PC-3 (cell line): ENCODE data around the gene NUCB1. TPM values are rescaled to one million over a fixed set of nuclear protein-coding genes. Genes with fewer than 3 reads are reported as not detected.
"Not testable (repeated sequence)": the region's sequence is repeated elsewhere in the genome, so short reads cannot be mapped to it uniquely, and the experiment has no call there.

Source experiments
- ATAC-seq: fragments of 200-7000 bp; cut with Tn5 transposase; 2 replicates; pipeline ENCODE4 v1.9.1; 2020; ENCODE audit warnings: mild to moderate bottlenecking, moderate library complexity
- BruUV-seq: library from RNA; stranded (reverse); fragments of 400-500 nt; replicated peaks from 2 replicates; lab custom pipeline; 2021; lab: Mats Ljungman, UMichigan
- CTCF ChIA-PET: fragments of 300-600 bp; sonication (Branson Sonifier 250); formaldehyde crosslinking; loops from one replicate; lab custom pipeline; 2022; ENCODE audit warnings: antibody characterized with exemption; lab: Charles Lee
- POLR2A ChIA-PET: fragments of 300-600 bp; sonication (Branson Sonifier 250); formaldehyde crosslinking; loops from one replicate; lab custom pipeline; 2022; ENCODE audit warnings: antibody characterized with exemption; ENCODE audit not compliant: unreplicated experiment; lab: Charles Lee
- DNase-seq: peaks from one replicate; pipeline ENCODE4 v3.0.0-alpha.2; 2015
- H2AFZ ChIP-seq: fragments of 300-600 bp; sonication (generic); 2 replicates; pipeline ENCODE4 v1.6.0; 2016; ENCODE audit warnings: antibody characterized with exemption, low read length
- H3F3A ChIP-seq: fragments of 300-600 bp; sonication (generic); one replicate; pipeline ENCODE4 v1.6.0; 2017; ENCODE audit warnings: antibody characterized with exemption, low read length, control low read depth, mild to moderate bottlenecking; ENCODE audit not compliant: unreplicated experiment
- H3K27ac ChIP-seq: fragments of 300-600 bp; sonication (generic); 2 replicates; pipeline ENCODE4 v1.5.1; 2016; ENCODE audit warnings: mild to moderate bottlenecking, low read length
- H3K27me3 ChIP-seq: fragments of 300-600 bp; sonication (generic); 2 replicates; pipeline ENCODE4 v1.6.1; 2016; ENCODE audit warnings: low read length, mixed read lengths
- H3K36me3 ChIP-seq: fragments of 300-600 bp; sonication (generic); 2 replicates; pipeline ENCODE4 v1.6.1; 2016; ENCODE audit warnings: low read depth, mixed run types, low read length, mixed read lengths
- H3K4me1 ChIP-seq: fragments of 300-600 bp; sonication (generic); 2 replicates; pipeline ENCODE4 v1.5.1; 2016; ENCODE audit warnings: low read length; ENCODE audit not compliant: insufficient read depth
- H3K4me2 ChIP-seq: fragments of 300-600 bp; sonication (generic); 2 replicates; pipeline ENCODE4 v1.6.0; 2016; ENCODE audit warnings: low read length
- H3K4me3 ChIP-seq: fragments of 300-600 bp; sonication (generic); 2 replicates; pipeline ENCODE4 v1.5.1; 2016; ENCODE audit warnings: mild to moderate bottlenecking, low read length, mixed read lengths
- H3K79me2 ChIP-seq: fragments of 300-600 bp; sonication (generic); 2 replicates; pipeline ENCODE4 v1.6.1; 2017; ENCODE audit warnings: low read length, mixed read lengths
- H3K9ac ChIP-seq: fragments of 300-600 bp; sonication (generic); 2 replicates; pipeline ENCODE4 v1.6.0; 2016; ENCODE audit warnings: mild to moderate bottlenecking, low read length
- H3K9me2 ChIP-seq: fragments of 300-600 bp; sonication (generic); replicated peaks from 2 replicates; pipeline ENCODE4 v1.6.1; 2016; ENCODE audit warnings: mixed run types, low read length, mixed read lengths
- H3K9me3 ChIP-seq: fragments of 300-600 bp; sonication (generic); 2 replicates; pipeline ENCODE4 v1.6.1; 2016; ENCODE audit warnings: low read length, mixed read lengths
- H4K20me1 ChIP-seq: fragments of 300-600 bp; sonication (generic); 2 replicates; pipeline ENCODE4 v1.6.1; 2016; ENCODE audit warnings: low read length, mixed read lengths
- EZH2 ChIP-seq: fragments of 300-600 bp; sonication (generic); IDR thresholded peaks from one replicate; pipeline ENCODE4 v1.6.1; 2017; ENCODE audit warnings: antibody characterized with exemption, mild to moderate bottlenecking, low read length; ENCODE audit not compliant: unreplicated experiment
- EZH2phosphoT487 ChIP-seq: fragments of 300-600 bp; sonication (generic); IDR thresholded peaks from 2 replicates; pipeline ENCODE4 v1.6.1; 2018; ENCODE audit warnings: mild to moderate bottlenecking, antibody characterized with exemption, low read length, borderline replicate concordance
- intact Hi-C: fragments of 100-400 bp; cut with micrococcal nuclease; formaldehyde crosslinking; loops from 2 replicates; pipeline ENCODE4 v1.9.0; 2023
- total RNA-seq: library from RNA; depleted of rRNA; stranded (reverse); fragments of >200 nt; gene quantifications from 2 replicates; pipeline ENCODE4 v1.2.3, GENCODE V29; 2014
- TF ChIP-seq, protein P1 (sequence below): fragments of 300-600 bp; sonication (generic); conservative IDR thresholded peaks from 2 replicates; pipeline ENCODE4 v1.5.1; 2017; ENCODE audit warnings: antibody characterized with exemption, low read depth, mild to moderate bottlenecking, low read length

Gene NUCB1
- total RNA-seq, 1 experiment from 2014 or later: 137 TPM

DNA sequence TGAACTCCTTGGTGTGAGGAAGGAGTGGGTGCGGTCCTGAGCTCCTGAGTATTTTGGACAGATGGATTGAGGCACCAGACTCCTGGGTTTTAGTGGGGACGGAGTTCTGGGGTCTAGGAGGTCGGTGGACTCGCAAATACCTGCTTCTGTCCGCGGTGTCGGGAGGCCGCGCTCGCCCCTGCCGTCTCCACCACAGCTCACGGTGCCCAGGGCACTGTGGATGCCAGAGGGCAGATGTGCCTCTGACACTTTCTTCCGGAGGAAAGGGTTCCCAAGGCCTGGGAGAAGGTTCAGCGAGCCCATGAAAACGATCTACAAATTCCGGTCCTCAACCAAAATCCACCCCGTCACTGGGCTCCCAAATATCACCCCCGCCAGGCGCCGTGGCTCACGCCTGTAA, 4.9 kb upstream of the NUCB1 start:
- DNase-seq (no peak), ATAC-seq (no peak)
- intact Hi-C loops: no loop called here
- TF ChIP-seq EZH2phosphoT487: no peak
- TF ChIP-seq, protein P1, sequence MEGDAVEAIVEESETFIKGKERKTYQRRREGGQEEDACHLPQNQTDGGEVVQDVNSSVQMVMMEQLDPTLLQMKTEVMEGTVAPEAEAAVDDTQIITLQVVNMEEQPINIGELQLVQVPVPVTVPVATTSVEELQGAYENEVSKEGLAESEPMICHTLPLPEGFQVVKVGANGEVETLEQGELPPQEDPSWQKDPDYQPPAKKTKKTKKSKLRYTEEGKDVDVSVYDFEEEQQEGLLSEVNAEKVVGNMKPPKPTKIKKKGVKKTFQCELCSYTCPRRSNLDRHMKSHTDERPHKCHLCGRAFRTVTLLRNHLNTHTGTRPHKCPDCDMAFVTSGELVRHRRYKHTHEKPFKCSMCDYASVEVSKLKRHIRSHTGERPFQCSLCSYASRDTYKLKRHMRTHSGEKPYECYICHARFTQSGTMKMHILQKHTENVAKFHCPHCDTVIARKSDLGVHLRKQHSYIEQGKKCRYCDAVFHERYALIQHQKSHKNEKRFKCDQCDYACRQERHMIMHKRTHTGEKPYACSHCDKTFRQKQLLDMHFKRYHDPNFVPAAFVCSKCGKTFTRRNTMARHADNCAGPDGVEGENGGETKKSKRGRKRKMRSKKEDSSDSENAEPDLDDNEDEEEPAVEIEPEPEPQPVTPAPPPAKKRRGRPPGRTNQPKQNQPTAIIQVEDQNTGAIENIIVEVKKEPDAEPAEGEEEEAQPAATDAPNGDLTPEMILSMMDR: no peak
- TF ChIP-seq EZH2: no peak
- Histone ChIP-seq H4K20me1 (no peaks in the 10 kb centered on the region), H3K4me2 (no peak overlapping the region), H3K27ac (no peak overlapping the region), H3K9me2 (no peaks in the 10 kb centered on the region), H3K79me2 (0 out of 2 replicates have a peak, but pooled peaks cover under 1% of the 10 kb centered on the region), H2AFZ (no peak overlapping the region), H3K9ac (no peak overlapping the region), H3K36me3 (no peaks in the 10 kb centered on the region), H3K4me1 (no peaks in the 10 kb centered on the region), H3F3A (no peaks in the 10 kb centered on the region), H3K9me3 (no peaks in the 10 kb centered on the region), H3K27me3 (no peaks in the 10 kb centered on the region), H3K4me3 (no peak overlapping the region)
- CTCF ChIA-PET: no interaction called here
- BruUV-seq: no TSS peak
- POLR2A ChIA-PET: no interaction called here

DNA sequence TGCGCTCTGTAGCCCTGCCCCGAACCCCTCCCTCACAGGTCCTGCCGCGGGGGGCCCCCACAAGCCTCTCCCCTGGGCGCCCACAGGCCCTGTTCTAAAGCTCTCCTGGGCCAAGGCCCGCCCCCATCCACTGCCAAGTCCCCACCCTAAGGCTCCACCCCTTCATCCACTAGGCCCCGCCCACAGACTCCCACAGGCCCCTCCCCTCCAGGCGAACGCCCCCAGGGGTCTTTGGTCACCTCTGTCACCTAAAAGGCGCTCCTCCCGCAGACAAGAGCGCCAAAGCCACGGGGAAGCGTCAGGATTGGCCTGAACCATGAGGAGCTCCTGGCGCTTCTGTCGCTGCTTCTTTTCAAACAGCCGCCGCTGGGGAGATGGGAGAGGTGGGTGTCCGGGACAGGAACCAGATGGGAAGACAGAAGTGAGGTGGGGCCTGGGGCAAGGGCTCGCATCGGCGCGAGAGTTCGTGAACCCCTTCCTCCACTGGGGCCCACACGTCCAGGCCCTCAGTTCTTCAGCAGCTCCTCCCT, 3.9 kb upstream of the NUCB1 start:
- Histone ChIP-seq H3K9me2 (no peaks in the 10 kb centered on the region), H3K27ac (no peak overlapping the region), H2AFZ (no peak overlapping the region), H3K79me2 (peaks cover 10% of the 10 kb centered on the region), H3K4me2 (no peak overlapping the region), H3K9me3 (no peaks in the 10 kb centered on the region), H3F3A (no peaks in the 10 kb centered on the region), H3K27me3 (no peaks in the 10 kb centered on the region), H3K4me3 (no peak overlapping the region), H3K36me3 (no peaks in the 10 kb centered on the region), H4K20me1 (no peaks in the 10 kb centered on the region), H3K4me1 (peaks cover 5% of the 10 kb centered on the region; the same call in 1 of the 2 replicates), H3K9ac (no peak overlapping the region)
- ATAC-seq: no peak
- no peak for TF ChIP-seq EZH2
- no peak for TF ChIP-seq EZH2phosphoT487
- TF ChIP-seq, protein P1: no peak
- ChIA-PET CTCF (no interaction called here), POLR2A (no interaction called here)
- BruUV-seq: no TSS peak
- intact Hi-C loops: no loop called here
- no peak for DNase-seq

DNA sequence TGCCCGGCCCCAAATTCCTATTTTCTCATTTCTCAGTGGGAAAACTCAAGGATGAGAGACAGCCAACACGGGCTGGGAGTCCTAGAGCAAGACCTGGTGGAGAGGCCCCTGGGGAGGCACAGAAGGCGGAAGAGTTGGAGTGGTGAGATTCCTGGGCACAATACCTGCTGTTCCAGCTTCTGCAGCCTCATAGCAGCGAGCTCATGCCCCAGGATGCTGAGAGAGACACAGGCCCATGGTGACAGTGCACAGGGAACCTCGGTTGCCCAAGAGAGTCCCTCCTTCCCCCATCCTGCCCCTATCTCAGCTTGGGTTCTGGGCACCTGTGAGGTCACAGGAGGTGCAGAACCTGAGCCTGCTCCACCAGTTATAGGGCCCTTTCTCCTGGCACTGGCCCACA, 2.9 kb upstream of the NUCB1 start:
- ATAC-seq: no peak
- intact Hi-C loops: no loop called here
- no peak overlapping the region for H2AFZ ChIP-seq
- TF ChIP-seq EZH2 (no peak), EZH2phosphoT487 (no peak)
- TF ChIP-seq, protein P1: no peak
- no TSS peak for BruUV-seq
- no peak for DNase-seq
- H3F3A ChIP-seq: no peaks in the 10 kb centered on the region
- H3K9me2 ChIP-seq: no peaks in the 10 kb centered on the region
- no peaks in the 10 kb centered on the region for H4K20me1 ChIP-seq
- ChIA-PET CTCF (no interaction called here), POLR2A (no interaction called here)
- no peak overlapping the region for H3K9ac ChIP-seq
- H3K4me2 ChIP-seq: no peak overlapping the region
- no peak overlapping the region for H3K27ac ChIP-seq
- no peak overlapping the region for H3K4me3 ChIP-seq
- peaks cover 5% of the 10 kb centered on the region; the same call in 1 of the 2 replicates for H3K4me1 ChIP-seq
- H3K36me3 ChIP-seq: no peaks in the 10 kb centered on the region
- H3K79me2 ChIP-seq: peaks cover 17% of the 10 kb centered on the region
- H3K27me3 ChIP-seq: no peaks in the 10 kb centered on the region
- no peaks in the 10 kb centered on the region for H3K9me3 ChIP-seq

DNA sequence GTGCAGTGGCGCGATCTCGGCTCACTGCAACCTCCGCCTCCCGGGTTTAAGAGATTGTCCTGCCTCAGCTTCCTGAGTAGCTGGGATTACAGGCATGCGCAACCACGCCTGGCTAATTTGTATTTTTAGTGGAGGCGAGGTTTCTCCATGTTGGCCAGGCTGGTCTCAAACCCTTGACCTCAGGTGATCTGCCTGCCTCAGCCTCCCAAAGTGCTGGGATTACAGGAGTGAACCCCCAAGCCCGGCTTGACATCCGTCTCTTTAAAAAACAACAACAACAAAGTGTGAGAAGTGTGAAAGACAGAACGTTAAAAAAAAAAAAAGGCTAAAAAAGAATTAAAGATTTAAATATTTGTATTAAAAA, 744 bp upstream of the NUCB1 start:
- peaks cover 17% of the 10 kb centered on the region for H3K79me2 ChIP-seq
- H3K9me3 ChIP-seq, DNase-seq, CTCF ChIA-PET, BruUV-seq, H3K27me3 ChIP-seq, POLR2A ChIA-PET, H4K20me1 ChIP-seq, H3K4me1 ChIP-seq, H3K27ac ChIP-seq, ATAC-seq, H2AFZ ChIP-seq, H3F3A ChIP-seq, intact Hi-C loops, H3K9me2 ChIP-seq, H3K36me3 ChIP-seq: not testable (repeated sequence)
- H3K9ac ChIP-seq: peak overlapping the region; percentile 85; the same call in 1 of the 2 replicates
- peak overlapping the region; percentile 91; the same call in 1 of the 2 replicates for H3K4me3 ChIP-seq
- peak overlapping the region; percentile 95 for H3K4me2 ChIP-seq
